ENCODE results near the gene ARMH1.
"Not testable (repeated sequence)": the region's sequence is repeated elsewhere in the genome, so short reads cannot be mapped to it uniquely, and the experiment has no call there.

ARMH1 gene

GRCh38 chr1:44695671-44696070, 21.2 kb downstream of the ARMH1 start:
- no peak for DNase-seq

DNA sequence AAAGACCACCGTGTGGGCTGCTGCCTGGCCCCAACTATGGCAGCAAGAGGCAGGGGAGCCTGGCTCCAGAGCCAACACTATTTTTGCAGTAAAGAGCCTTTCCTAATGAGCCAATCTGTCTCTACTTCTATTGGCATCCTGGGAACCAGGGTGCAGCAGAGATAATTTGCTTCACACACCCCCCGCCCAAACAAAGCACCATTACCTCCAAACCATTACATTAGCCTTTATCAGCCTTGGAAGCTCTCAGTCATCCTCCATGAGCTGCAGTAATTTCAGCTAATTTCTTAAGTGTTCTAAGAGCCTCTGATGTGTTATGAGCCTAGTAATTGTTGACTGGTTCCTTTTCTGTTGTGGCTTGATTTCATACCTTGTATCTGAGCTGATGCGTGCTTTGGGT, 21.6 kb downstream of the ARMH1 start:
- peak; percentile 9 for DNase-seq

DNA sequence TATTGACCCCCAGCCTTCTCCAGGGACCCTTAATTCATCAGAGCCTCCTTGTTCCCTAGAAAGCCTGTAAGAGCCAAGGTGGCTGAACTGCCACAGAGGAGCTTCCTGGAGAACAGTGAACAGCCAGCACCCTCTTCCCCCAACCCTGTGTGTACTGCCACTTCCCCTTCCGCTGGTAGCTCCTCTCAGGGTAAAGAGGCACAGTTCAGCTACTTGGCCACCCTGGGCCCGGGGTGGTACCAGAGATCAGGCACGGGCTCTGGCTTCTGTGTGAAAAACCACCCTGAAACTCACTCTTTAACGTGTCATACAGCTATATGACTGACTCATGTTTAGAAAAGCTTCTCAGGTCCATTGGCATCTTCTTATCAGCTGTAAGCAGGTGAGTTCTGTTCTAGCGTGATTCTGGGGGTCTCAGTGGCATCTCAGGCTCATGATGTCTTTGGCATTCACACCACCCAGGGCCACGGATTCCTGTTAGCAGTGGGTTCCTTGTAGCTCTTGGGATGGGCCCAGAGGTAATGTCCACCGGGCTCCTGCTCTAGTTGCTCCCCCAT, 22.4 kb downstream of the ARMH1 start:
- DNase-seq: no peak

DNA sequence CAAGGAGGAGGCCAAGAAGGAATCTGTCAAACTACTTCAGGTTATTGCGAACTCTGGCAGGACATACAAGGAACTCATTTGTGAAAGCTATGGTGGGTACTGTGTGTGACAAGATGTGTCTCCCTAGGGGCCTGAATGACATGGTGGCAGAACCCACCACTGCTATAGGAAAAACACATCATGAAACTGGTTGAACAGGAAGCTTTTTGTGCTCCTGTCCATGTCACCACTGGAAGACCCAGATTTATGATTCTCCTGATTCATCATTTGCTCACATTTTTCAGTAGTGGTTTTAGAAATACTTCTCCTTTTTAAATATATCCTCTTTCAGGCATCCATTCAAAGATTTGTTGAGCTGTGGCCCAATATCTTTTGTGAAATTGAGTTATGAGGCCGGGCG, 23.6 kb downstream of the ARMH1 start:
- DNase-seq: no peak

- not testable (repeated sequence) for DNase-seq
Observed at GRCh38 chr1:44699375-44699774, 24.9 kb downstream of the ARMH1 start.

- DNase-seq: no peak
Observed at GRCh38 chr1:44700573-44700972, 26.1 kb downstream of the ARMH1 start.

- DNase-seq: no peak
Observed at GRCh38 chr1:44701141-44701573, 26.6 kb downstream of the ARMH1 start.

- no peak for DNase-seq
Observed at GRCh38 chr1:44705470-44705869, 31.0 kb downstream of the ARMH1 start.

DNA sequence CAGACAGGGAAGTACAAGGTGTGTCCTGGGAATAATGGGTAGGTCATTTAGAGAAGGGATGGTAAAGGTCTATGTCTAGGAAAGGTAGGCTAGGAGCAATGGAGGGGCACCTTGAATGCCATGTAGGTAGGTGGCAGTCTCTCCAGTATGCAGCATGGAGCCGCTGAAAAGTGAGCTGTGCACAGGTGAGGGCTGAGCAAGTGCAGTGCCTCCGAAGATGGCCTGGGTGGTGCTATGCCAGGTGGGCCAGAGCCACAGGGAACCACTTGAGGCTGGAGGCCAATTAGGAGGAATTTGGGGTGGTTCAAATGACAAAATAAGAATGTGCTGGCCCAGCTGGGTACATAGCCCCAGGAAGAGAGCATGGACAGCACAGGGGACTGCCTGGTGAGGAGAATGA, 31.4 kb downstream of the ARMH1 start:
- peak; percentile 61 for DNase-seq

DNA sequence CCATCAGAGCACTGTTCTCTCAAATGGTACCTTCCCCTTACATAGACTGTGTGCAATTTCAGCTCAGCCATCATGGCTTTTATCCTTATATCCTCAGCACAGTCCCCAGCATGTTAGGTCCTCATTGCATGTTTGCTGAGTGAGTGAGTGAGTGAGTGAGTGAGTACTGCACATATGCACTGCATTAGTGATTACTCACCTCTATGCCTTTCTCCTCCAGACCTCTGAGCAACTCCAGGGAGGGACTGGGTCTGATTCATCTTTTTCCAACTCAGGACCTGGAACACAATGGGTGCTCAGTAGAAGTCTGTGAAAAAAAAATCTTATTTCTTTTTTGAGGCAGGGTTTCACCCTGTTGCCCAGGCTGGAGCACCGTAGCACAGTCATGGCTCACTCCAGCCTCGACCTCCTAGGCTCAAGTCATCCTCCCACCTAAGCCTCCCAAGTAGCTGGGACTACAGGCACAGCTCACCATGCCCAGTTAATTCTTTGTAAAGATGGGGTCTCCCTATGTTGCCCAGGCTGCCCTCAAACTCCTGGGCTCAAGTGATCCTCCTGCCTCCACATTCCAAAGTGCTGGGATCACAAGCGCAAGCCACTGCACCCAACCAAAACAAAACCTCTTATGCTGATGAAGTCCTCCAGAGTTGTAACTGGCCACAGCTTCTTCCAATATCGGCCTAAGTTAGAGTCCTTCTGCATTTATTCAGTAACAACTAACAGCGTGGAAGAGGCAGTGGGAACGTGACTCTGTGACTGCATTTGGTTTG, 32.8 kb downstream of the ARMH1 start:
- DNase-seq: no peak

DNA sequence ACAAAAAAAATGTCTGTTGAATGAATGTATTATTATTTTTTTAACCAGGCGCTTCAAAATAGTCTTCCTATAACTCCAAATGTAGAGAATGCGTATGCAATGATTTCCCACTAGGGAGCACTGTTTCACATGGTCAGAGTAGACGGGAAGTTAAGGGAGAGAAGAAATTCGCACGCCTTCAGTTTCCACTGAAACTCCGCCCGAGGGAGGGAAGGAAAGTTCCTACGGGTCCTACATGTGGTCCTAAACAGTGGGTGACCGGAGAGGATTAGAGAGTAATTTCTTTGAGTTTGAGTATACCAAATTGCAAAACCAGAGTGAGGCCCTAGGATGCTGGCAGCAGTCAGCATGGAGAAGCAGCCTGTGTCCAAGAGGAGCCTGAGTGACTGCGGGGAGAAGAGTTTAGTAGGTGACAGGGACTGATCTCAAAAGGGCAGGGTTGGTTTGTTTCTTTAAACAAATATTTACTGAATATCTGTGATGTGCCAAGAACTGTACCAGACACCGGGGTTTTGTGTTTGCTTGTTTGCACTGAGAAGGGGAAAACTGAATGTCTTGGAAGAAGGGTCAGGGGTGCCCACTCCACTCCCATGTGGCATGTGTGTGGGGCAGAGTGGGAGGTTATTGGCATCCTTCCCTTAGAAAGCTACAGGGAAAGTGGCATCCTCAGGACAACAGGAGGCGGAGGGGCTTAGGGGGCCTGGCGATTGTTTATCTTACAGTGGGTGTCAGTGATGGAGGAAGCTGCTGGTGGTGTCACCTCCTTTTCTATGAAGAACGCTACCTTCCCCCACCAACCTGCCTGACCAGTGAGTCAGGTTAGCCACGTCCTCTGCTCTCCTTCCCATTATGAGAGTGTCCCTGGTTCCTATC, 33.7 kb downstream of the ARMH1 start:
- peak; percentile 30 for DNase-seq

DNA sequence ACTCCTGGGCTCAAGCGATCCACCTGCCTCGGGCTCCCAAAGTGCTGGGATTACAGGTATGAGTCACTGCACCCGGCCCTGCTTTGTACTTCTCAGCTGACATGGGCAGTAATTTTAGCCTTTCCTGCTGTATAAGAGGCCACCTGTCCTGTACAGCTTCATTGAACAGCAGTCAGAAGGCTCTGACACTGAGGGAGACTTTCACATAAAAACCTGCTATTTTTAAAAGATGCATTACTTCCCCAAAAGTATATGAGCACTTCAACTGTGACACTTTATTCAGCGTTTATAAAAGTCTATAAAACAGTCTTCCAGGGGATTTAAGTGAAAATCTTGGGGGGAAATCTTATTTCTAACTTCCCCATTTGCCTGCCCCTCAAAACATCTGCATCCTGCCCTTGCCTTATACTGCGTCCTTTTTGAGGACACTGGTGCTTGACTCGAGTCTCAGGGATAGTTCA, 38.8 kb downstream of the ARMH1 start:
- peak; percentile 56 for DNase-seq

DNA sequence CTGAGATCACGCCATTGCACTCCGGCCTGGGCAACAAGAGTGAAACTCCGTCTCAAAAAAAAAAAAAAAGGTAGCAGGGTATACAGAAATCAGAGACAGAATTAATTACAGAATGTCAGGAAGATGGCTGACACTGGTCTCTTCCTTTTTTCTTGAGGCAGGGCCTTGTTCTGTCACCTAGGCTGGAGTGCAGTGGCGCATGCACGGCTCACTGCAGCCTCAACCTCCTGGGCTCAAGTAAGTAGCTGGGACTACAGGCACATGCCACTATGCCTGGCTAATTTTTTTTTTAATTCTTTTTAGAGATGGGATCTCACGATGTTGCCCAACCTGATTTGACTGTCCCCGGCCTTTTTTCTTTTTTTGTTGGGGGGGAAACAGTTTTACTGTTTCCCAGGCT, 40.0 kb downstream of the ARMH1 start:
- no peak for DNase-seq

- DNase-seq: peak; percentile 63
Observed at GRCh38 chr1:44714944-44715571, 40.5 kb downstream of the ARMH1 start.

- DNase-seq: no peak
Observed at GRCh38 chr1:44717156-44717555, 42.6 kb downstream of the ARMH1 start.

- DNase-seq: no peak
Observed at GRCh38 chr1:44717653-44718052, 43.1 kb downstream of the ARMH1 start.

DNA sequence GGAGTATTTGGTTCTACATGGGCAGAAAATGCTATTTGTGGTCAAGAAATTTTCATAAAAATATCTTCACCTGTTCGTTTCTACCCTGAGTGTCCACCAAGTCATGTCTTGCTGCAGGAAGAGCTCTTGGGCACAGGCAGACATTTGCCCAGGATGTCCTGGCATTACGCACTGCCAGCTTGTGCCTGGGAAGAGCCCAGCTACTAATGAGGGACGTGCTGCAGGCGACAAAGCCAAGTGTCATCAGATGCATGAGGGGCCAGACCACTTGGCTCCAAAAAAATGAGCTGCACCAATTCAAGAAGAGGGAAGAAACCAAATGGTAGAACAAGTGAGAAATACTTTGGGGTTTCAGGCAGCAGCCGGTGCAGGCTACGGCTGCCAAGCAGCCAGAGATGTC, 43.6 kb downstream of the ARMH1 start:
- no peak for DNase-seq

DNA sequence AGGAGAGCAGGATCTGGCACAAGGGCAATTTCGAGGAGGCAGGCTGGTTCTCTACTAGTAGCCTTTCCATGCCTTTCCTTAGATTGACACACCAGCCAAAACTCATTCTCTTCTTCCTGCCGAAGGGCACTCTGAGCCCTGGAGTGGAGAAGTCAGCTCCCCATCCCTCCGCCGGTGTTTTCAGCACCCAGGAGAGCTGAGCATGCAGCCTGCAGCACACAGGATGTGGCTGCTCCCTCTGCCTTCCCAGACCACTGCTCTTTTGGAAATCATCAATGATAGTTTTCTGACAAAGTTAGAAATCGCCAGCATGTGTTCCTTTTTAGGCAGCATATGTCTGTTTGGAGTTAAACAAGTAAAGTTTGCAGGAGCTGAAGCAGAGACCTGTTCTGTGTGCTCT, 44.8 kb downstream of the ARMH1 start:
- DNase-seq: no peak

GRCh38 chr1:44720281-44720680, 45.8 kb downstream of the ARMH1 start:
- no peak for DNase-seq

DNA sequence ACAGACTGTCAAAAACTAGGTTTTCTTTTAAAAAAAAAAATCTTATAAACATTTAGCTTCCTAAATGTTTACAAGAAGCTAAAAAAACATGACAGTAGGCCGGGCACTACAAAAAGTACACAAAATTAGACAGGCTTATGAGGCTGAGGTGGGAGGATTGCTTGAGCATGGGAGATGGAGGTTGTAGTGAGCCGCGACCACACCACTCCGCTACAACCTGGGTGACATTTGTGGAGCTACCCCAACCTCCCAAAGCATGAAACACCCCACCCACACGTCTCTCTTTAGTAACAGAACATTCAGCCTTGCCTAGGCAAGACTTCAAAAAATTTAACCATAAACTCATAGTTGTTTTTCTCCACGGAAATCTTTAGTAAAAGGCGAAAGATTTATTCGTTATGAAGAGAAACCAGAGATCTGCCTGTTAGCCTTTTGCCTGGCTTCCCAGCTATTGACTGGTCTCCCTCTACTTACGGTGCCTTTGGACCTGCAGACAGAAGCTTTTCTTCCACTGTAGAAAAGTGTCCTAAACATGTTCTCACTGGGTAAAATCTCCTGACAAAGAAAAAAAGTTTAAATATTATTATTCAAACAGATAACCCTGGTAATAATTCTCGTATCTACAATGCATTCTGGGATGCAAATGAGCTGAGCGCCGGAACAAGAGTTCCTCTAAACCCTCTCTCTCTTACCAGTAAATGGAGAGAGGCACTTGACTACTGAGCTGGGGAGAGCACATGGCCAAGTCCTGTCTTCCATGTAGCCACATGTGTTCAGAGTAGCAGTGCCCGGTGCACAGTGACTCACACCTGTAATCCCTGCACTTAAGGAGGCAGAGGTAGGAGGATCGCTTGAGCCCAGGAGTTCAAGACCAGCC, 47.2 kb downstream of the ARMH1 start:
- no peak for DNase-seq

DNA sequence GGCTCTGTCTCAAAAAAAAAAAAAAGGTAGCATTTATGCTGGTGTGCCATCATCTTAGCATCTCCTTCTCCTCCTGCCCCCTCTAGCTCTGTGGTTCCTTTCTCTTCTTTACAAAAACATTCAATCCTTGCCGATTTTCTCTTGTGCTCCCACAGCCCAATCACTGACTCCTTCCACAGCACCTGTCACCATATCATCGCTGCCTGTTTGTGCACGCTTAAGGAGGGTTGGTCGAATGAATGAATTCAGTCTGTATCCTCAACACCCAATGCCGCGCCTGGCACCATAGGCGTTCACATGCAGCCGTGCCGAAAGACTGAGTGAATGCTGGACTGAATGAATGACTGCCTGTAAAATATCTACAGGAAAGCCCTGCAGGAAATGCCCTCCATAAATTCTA, 48.5 kb downstream of the ARMH1 start:
- no peak for DNase-seq

Data from NCI-H69 (cell line).